GM19351 (cell line): Measurements from ENCODE around the gene CXCL3.

ENCODE experiments used
- ATAC-seq: cut with Tn5 transposase; IDR thresholded peaks from one replicate; pipeline ENCODE4 v1.9.1; 2021; ENCODE audit warnings: mild to moderate bottlenecking, moderate library complexity; ENCODE audit not compliant: unreplicated experiment

The CXCL3 gene

GRCh38 chr4:74016068-74016467, 22.4 kb downstream of the CXCL3 start:
- ATAC-seq, result no peak

- no peak for ATAC-seq
Observed at GRCh38 chr4:74015126-74015780, 23.2 kb downstream of the CXCL3 start.

GRCh38 chr4:74014332-74014731, 24.2 kb downstream of the CXCL3 start:
- ATAC-seq, result no peak

- no peak for ATAC-seq
Observed at GRCh38 chr4:74013264-74013663, 25.2 kb downstream of the CXCL3 start.

GRCh38 chr4:74012130-74012529, 26.4 kb downstream of the CXCL3 start:
- no peak for ATAC-seq

GRCh38 chr4:74009307-74009706, 29.2 kb downstream of the CXCL3 start:
- ATAC-seq, result no peak

- ATAC-seq, result no peak
Observed at GRCh38 chr4:74006009-74006476, 32.4 kb downstream of the CXCL3 start.

GRCh38 chr4:74005528-74005927, 33.0 kb downstream of the CXCL3 start:
- ATAC-seq, result no peak

GRCh38 chr4:74004668-74005067, 33.8 kb downstream of the CXCL3 start:
- no peak for ATAC-seq

- no peak for ATAC-seq
Observed at GRCh38 chr4:74000301-74000700, 38.2 kb downstream of the CXCL3 start.

- no peak for ATAC-seq
Observed at GRCh38 chr4:73998040-73999011, 40.2 kb downstream of the CXCL3 start, which contains the start of gene CXCL5. Gene CXCL5 (minus strand): TSS chr4:73998677. CDS start chr4:73998581, 96 bp downstream.

- no peak for ATAC-seq
Observed at GRCh38 chr4:73992050-73992449, 46.4 kb downstream of the CXCL3 start.

- no peak for ATAC-seq
Observed at GRCh38 chr4:73991742-73992000, 46.8 kb downstream of the CXCL3 start.

- ATAC-seq, result no peak
Observed at GRCh38 chr4:73990988-73991741, 47.3 kb downstream of the CXCL3 start.

- no peak for ATAC-seq
Observed at GRCh38 chr4:73989928-73990327, 48.6 kb downstream of the CXCL3 start.

- ATAC-seq, result no peak
Observed at GRCh38 chr4:73989031-73989430, 49.5 kb downstream of the CXCL3 start.

GRCh38 chr4:73988061-73988460, 50.4 kb downstream of the CXCL3 start, which contains the start of gene PPBP:
Gene PPBP (minus strand): TSS chr4:73988190. CDS start chr4:73988103, 87 bp downstream.
- no peak for ATAC-seq
